Mucosa of stomach (tissue), 1 donor: Measurements from ENCODE around the gene GRM7.

Source experiments
- H3K27me3 ChIP-seq: one replicate; pipeline ENCODE4 v1.7.0; 2013; ENCODE audit warnings: mild to moderate bottlenecking, low read length; ENCODE audit not compliant: control insufficient read depth, insufficient read depth
- H3K36me3 ChIP-seq: one replicate; pipeline ENCODE4 v1.7.0; 2013; ENCODE audit warnings: low read length; ENCODE audit not compliant: control insufficient read depth, insufficient read depth
- H3K4me1 ChIP-seq: one replicate; pipeline ENCODE4 v1.7.0; 2013; ENCODE audit warnings: mild to moderate bottlenecking, low read length; ENCODE audit not compliant: control insufficient read depth, insufficient read depth
- H3K4me3 ChIP-seq: one replicate; pipeline ENCODE4 v1.7.0; 2013; ENCODE audit warnings: low read length
- H3K9ac ChIP-seq: one replicate; pipeline ENCODE4 v1.7.0; 2013; ENCODE audit warnings: mild to moderate bottlenecking, low read length, moderate library complexity
- H3K9me3 ChIP-seq: one replicate; pipeline ENCODE4 v1.7.0; 2013; ENCODE audit warnings: mild to moderate bottlenecking, low read length, moderate library complexity; ENCODE audit not compliant: control insufficient read depth
- donor health status: Pancreatic carcinoma.

The GRM7 gene

GRCh38 chr3:7667774-7668173 is 806.9 kb downstream of the GRM7 start:
- H3K4me3 ChIP-seq = no peak overlapping the region
- no peaks in the 10 kb centered on the region for H3K36me3 ChIP-seq
- H3K27me3 ChIP-seq = no peaks in the 10 kb centered on the region
- H3K9me3 ChIP-seq = no peaks in the 10 kb centered on the region
- H3K4me1 ChIP-seq = no peaks in the 10 kb centered on the region
- no peak overlapping the region for H3K9ac ChIP-seq

GRCh38 chr3:7669641-7670040 is 808.7 kb downstream of the GRM7 start:
- Histone ChIP-seq H3K4me3 (no peak overlapping the region), H3K9me3 (no peaks in the 10 kb centered on the region), H3K36me3 (no peaks in the 10 kb centered on the region), H3K9ac (no peak overlapping the region), H3K27me3 (no peaks in the 10 kb centered on the region), H3K4me1 (no peaks in the 10 kb centered on the region)

- Histone ChIP-seq H3K9me3 (no peaks in the 10 kb centered on the region), H3K4me3 (no peak overlapping the region), H3K36me3 (no peaks in the 10 kb centered on the region), H3K4me1 (no peaks in the 10 kb centered on the region), H3K9ac (no peak overlapping the region), H3K27me3 (no peaks in the 10 kb centered on the region)
These were observed 817.6 kb downstream of the GRM7 start for GRCh38 chr3:7678521-7678920.

DNA sequence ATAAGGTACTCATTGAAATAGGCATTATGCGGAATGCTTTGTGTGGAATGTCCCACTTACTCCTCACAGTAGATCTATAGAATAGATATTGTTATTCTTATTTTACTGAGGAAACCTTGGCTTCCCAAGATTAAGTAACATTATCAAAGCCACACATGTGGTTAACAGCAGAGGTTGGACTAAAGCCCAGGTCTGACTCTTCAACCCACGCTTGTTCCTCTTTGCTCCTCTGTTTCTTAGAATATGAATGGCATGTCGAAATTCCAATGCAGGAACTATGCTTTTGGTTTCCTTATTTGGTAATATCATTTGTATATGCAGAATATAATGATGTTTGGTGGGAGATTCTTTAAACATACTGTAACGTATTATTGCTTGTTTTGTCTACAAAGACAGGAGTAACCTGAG is 821.9 kb downstream of the GRM7 start:
- H3K9me3 ChIP-seq = no peaks in the 10 kb centered on the region
- no peaks in the 10 kb centered on the region for H3K36me3 ChIP-seq
- H3K4me3 ChIP-seq = no peak overlapping the region
- no peak overlapping the region for H3K9ac ChIP-seq
- no peaks in the 10 kb centered on the region for H3K27me3 ChIP-seq
- H3K4me1 ChIP-seq = no peaks in the 10 kb centered on the region

GRCh38 chr3:7683426-7683825 is 822.5 kb downstream of the GRM7 start:
- Histone ChIP-seq H3K4me3 (no peak overlapping the region), H3K9me3 (no peaks in the 10 kb centered on the region), H3K27me3 (no peaks in the 10 kb centered on the region), H3K36me3 (no peaks in the 10 kb centered on the region), H3K9ac (no peak overlapping the region), H3K4me1 (no peaks in the 10 kb centered on the region)

DNA sequence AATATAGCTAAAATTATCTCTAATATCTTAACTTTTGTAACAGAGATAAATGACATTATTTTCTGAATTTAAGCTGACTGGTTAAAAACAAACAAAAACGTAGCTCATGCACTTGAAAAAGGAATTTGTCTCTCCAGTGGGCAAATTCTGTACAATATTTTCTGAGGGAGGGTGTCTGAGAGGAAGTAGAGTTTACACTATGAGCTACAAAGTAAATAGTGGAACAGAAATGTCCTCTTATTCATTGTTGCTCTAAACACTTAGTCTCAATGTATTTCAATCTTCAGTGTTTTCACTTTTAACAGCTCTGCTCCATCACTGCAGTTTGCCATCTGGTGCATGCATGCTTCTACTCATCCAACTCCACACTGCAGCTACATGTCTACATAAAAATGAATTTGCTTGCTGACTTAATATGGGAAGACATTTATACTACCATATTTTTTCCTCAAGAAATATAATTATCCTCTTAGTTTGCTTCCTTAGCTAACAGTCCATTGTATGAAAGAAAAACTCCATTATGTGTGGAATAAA is 823.3 kb downstream of the GRM7 start:
- H3K9ac ChIP-seq = no peak overlapping the region
- H3K9me3 ChIP-seq = no peaks in the 10 kb centered on the region
- no peaks in the 10 kb centered on the region for H3K36me3 ChIP-seq
- H3K27me3 ChIP-seq = no peaks in the 10 kb centered on the region
- H3K4me3 ChIP-seq = no peak overlapping the region
- H3K4me1 ChIP-seq = no peaks in the 10 kb centered on the region

GRCh38 chr3:7687428-7688147 is 826.7 kb downstream of the GRM7 start:
- Histone ChIP-seq H3K9ac (no peak overlapping the region), H3K9me3 (no peaks in the 10 kb centered on the region), H3K4me1 (no peaks in the 10 kb centered on the region), H3K4me3 (no peak overlapping the region), H3K36me3 (no peaks in the 10 kb centered on the region), H3K27me3 (no peaks in the 10 kb centered on the region)

GRCh38 chr3:7692866-7693265 is 832.0 kb downstream of the GRM7 start:
- Histone ChIP-seq H3K27me3 (no peaks in the 10 kb centered on the region), H3K4me1 (no peaks in the 10 kb centered on the region), H3K9ac (no peak overlapping the region), H3K4me3 (no peak overlapping the region), H3K36me3 (no peaks in the 10 kb centered on the region), H3K9me3 (no peaks in the 10 kb centered on the region)

- Histone ChIP-seq H3K4me1 (no peaks in the 10 kb centered on the region), H3K9ac (no peak overlapping the region), H3K4me3 (no peak overlapping the region), H3K9me3 (no peaks in the 10 kb centered on the region), H3K36me3 (no peaks in the 10 kb centered on the region), H3K27me3 (no peaks in the 10 kb centered on the region)
These were observed 833.1 kb downstream of the GRM7 start for GRCh38 chr3:7693976-7694375.

GRCh38 chr3:7695049-7695448 is 834.1 kb downstream of the GRM7 start:
- no peak overlapping the region for H3K9ac ChIP-seq
- no peaks in the 10 kb centered on the region for H3K4me1 ChIP-seq
- no peaks in the 10 kb centered on the region for H3K27me3 ChIP-seq
- H3K4me3 ChIP-seq = no peak overlapping the region
- H3K9me3 ChIP-seq = no peaks in the 10 kb centered on the region
- H3K36me3 ChIP-seq = no peaks in the 10 kb centered on the region

- Histone ChIP-seq H3K4me3 (no peak overlapping the region), H3K36me3 (no peaks in the 10 kb centered on the region), H3K9me3 (no peaks in the 10 kb centered on the region), H3K27me3 (no peaks in the 10 kb centered on the region), H3K9ac (no peak overlapping the region), H3K4me1 (no peaks in the 10 kb centered on the region)
These were observed 835.4 kb downstream of the GRM7 start for GRCh38 chr3:7696320-7696719.

- H3K36me3 ChIP-seq = no peaks in the 10 kb centered on the region
- no peak overlapping the region for H3K9ac ChIP-seq
- no peak overlapping the region for H3K4me3 ChIP-seq
- H3K9me3 ChIP-seq = no peaks in the 10 kb centered on the region
- no peaks in the 10 kb centered on the region for H3K27me3 ChIP-seq
- no peaks in the 10 kb centered on the region for H3K4me1 ChIP-seq
These were observed 836.6 kb downstream of the GRM7 start for GRCh38 chr3:7697548-7697947.

- H3K9ac ChIP-seq = no peak overlapping the region
- no peaks in the 10 kb centered on the region for H3K4me1 ChIP-seq
- H3K9me3 ChIP-seq = no peaks in the 10 kb centered on the region
- H3K4me3 ChIP-seq = no peak overlapping the region
- no peaks in the 10 kb centered on the region for H3K27me3 ChIP-seq
- H3K36me3 ChIP-seq = no peaks in the 10 kb centered on the region
These were observed 839.6 kb downstream of the GRM7 start for GRCh38 chr3:7700539-7700938.
